ENCODE results near the gene THSD4.

Gene THSD4

GRCh38 chr15:71804695-71805470, 689.6 kb downstream of the THSD4 start:
- no peak for DNase-seq

DNA sequence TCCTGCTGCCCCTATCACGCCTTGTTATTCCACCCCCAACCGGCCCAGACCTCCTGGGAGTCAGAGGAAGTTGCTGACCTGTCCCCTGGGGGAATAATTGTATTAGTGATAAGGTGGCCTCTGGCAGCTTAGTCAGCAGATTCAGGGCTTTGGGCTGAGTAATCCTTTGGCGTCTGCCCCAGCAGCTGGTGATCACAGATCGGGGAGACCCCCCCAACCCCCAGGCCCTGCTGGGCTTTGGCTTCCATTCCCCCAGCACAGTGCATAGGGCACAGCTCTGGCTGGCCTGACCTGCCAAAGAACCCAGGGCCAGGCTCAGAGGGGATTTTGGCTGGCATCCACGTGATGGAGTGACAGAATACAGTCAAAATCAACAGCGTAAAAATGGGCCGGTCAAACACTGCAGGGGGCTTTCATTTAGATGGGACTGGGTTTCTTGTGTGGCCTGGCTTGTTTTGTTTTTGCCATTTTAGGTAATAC, 691.2 kb downstream of the THSD4 start:
- no peak for DNase-seq

- no peak for DNase-seq
These were observed 691.9 kb downstream of the THSD4 start for GRCh38 chr15:71807125-71807629.

- DNase-seq, result no peak
These were observed 692.4 kb downstream of the THSD4 start for GRCh38 chr15:71807691-71808091.

DNA sequence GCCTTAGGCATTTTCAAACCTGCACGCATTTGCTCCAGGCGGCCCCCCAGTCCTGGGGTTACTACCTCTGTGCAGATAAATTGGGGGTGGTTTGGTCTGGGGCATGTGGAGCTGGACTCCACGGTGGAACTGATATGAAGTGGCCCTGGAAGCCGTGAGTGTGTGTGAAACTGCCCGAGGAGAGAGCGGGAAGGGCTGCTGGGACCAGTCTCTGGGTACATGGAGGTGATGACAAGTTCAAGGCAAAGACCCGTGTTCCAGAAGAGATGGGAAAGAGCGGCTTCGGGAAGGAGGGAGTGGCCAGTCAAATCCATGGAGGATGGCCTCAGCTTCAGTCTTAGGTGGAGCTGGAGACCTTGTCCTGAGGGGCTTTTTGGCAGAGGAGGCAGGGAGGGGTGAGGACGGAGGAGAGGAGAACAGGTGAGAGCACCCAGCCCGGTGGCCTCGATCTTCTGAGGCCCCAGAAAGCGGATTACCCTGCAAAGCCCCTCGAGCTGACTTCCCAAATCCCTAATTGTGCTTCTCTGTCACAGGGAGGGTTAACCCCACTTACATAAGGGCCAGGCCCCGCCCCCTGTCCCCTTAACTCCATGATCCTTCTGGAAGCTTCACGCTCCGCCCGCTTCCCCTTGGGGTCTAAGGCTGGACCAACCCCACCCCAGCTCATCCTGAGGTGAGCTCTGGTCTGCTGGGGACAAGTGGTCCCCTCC, 693.2 kb downstream of the THSD4 start:
- no peak for DNase-seq

GRCh38 chr15:71809346-71809745, 694.1 kb downstream of the THSD4 start:
- DNase-seq, result no peak

DNA sequence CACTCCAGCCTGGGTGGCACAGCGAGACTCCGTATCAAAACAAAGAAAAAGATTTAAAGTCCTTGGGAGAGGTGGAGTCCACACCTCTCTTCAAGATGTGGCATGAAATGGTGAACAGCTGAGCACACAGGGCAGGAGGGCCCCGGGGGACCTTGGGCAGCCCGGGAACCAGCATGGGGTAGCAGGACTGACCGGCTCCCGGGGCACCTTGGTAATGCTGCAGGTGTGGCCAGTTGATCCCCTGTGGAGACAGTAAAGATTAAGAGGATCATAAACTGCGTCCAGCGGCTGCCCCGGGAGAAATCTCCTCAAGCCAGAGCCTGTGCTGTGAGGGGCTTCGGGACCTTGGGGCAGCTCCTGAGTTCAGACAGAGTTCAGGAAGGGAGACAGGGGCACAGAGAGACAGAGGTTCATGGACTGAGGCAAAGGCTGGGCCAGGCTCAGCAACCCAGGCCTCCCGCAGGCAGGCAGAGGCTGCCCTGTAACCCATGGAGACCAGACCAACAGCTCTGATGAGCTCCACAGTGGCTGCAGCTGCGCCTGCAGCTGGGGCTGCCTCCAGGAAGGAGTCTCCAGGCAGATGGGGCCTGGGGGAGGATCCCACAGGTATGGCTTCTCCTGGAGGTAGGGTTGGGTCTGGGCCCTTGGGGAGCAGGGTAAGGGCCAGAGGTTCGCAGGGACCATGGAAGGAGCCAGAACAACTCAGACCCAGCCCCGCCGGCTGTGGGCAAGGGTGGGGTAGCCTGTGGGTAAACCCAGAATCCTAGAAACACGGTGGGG, 695.2 kb downstream of the THSD4 start, which contains the start of gene NR2E3:
TSS of gene NR2E3 (plus strand) at position 299 of the 780 bp plus-strand sequence. CDS start at position 489, 190 bp downstream.
- DNase-seq, result no peak

GRCh38 chr15:71811036-71811736, 695.9 kb downstream of the THSD4 start:
- DNase-seq, result no peak

DNA sequence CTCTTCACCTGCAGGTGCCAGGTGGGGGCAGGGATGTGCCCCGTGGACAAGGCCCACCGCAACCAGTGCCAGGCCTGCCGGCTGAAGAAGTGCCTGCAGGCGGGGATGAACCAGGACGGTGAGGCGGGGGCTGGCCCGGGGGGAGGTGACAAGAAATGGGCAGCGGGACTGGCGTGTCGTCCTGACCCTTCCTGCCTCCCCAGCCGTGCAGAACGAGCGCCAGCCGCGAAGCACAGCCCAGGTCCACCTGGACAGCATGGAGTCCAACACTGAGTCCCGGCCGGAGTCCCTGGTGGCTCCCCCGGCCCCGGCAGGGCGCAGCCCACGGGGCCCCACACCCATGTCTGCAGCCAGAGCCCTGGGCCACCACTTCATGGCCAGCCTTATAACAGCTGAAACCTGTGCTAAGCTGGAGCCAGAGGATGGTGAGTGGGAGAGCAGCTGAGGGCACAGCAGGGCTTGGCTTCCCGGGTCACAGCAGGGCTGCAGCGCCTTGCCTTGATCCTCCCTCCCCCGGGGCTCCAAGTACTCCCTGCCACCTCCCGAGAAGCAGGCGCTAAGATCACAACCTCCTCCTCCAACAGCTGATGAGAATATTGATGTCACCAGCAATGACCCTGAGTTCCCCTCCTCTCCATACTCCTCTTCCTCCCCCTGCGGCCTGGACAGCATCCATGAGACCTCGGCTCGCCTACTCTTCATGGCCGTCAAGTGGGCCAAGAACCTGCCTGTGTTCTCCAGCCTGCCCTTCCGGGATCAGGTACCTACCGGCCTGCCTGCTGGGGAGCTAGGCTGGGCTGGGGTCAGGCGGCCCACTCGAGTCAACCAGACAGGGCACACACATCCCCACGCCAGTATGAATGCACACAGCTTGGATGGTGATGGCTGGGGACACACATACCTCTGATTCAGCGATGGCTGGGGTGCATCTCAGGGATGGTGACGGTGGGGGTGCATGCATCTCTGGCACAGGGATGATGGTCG, 696.8 kb downstream of the THSD4 start:
- no peak for DNase-seq

- DNase-seq, result no peak
These were observed 697.9 kb downstream of the THSD4 start for GRCh38 chr15:71812966-71813722.

DNA sequence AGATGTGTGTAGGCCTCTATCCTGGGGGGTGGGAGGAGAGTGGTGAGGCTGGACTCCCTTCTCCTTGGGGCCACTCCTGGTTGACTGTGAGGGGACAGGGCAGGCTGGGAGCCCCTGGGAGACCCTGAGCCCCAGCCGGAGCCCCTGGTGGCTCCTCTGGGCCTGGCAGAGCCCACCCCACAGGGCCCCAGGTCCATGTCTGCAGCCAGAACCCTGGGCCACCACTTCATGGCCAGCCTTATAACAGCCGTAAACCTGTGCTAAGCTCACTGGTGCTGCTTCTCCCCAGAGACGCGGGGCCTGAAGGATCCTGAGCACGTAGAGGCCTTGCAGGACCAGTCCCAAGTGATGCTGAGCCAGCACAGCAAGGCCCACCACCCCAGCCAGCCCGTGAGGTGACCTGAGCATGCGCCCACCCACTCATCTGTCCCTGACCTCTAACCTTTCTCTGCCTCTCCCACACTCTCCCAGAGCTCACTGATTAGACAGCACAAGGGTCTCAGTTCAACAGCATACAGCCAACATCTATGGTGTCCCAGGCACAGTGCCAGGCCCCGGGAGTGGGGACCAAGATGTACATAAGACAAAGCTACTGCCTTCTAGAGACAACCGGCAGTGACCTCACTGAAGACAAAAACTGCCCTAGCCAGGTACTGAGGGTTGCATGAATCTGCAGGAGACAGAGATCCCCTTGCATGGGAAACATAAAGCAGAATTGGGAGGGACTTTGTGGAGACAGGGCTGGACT, 698.6 kb downstream of the THSD4 start:
- DNase-seq, result no peak

DNA sequence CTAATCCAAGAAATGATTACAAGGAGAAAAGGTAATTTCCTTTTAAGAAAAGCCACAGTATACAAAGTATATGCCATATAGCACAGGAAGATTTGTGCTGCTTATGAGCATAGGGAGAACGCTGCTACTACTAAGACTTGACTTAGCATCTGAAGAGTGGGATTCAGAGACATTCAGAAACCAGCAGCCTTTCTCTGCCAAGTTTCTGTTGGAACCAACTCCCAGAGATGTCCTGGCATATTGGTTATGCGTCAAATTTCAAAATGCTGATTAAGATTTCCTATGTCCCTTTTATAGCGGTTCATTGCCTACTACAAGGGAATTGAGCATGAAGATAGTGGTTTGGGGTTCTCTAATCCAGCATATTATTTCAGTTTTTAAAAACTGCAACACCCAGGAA, 700.0 kb downstream of the THSD4 start:
- DNase-seq, result no peak

GRCh38 chr15:71817351-71817750, 702.1 kb downstream of the THSD4 start:
- DNase-seq, result no peak

GRCh38 chr15:71820127-71820526, 704.9 kb downstream of the THSD4 start:
- DNase-seq, result no peak

DNA sequence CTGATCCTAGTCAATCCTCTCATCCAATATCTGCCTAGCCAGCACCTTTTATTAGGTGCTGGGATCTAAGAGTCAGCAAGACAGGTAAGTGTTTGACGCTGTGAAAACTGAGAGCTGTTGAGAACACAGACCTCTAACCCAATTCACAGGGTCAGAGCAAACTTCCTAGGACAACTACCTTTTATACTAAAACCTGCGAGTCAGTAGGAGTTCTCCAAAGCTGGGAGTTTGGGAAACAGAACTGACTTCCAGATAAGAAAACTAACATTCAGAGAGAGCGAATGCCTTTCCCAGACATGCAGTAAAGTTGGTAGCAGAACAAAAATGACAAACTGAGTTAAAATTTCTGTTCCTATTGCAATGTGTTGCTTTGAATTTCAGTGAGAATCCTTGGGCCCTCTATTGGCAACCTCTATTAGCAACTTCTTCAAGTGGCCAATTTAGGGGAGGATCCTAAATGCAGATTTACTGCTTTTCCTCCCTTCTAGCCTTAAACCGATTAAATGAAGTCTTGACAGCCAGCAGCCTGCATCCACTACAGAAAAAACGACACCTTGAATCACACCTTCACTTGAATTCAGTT, 706.4 kb downstream of the THSD4 start:
- no peak for DNase-seq

GRCh38 chr15:71822890-71823630, 707.8 kb downstream of the THSD4 start:
- no peak for DNase-seq

GRCh38 chr15:71823801-71824200, 708.5 kb downstream of the THSD4 start:
- DNase-seq, result no peak

- no peak for DNase-seq
These were observed 709.9 kb downstream of the THSD4 start for GRCh38 chr15:71825021-71825730.
